ENCODE data around the gene GLCE.

Gene GLCE
- total RNA-seq: 15.0 to 17.9 reads per million in 2 donors

DNA sequence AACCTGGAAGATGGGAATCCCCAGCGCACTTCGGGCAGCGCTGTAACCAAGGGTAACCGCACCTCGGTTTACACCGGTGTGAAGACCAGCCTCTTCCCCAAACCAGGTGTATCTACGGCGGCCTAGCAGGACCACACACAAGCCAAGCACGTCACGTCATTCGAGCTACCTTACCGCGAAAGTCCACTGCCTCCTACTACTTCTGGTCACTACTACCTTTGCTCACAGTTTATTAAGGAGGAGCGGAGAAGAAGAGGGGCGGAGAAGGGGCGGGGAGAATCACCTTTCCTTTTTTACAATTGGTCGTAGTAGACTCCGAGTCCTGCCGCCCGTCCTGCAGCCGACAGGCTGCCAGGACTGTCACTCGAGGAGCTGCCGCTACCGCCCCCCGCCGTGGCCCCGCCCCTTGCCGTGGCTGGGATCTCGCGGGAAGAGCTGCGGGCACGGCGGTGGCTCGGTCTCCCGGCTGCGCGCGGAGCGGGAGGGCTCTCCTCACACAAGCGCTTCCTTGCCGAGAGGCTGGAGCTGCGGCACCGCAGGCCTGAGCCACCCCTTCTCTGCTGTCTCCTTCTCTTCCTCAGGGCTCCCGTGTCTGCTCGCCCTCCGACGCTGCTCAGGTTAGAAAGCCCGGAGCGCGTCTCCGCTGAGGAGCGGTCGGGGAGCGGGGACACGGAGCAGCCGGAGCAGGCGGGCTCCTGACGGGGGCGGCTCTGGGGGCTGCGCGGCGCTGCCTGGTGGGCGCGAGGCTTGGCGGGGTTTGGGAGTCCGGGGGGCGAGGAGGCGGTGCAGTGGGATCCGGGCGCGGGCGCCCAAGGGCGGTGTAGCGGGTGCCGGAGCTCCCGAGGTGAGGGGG is at the start of gene GLCE:
Gene GLCE (plus strand): TSS at position 495 of the 853 bp plus-strand sequence. CDS start 95,172 bp downstream, outside the sequence.
- peak; percentile 83 for DNase-seq

DNA sequence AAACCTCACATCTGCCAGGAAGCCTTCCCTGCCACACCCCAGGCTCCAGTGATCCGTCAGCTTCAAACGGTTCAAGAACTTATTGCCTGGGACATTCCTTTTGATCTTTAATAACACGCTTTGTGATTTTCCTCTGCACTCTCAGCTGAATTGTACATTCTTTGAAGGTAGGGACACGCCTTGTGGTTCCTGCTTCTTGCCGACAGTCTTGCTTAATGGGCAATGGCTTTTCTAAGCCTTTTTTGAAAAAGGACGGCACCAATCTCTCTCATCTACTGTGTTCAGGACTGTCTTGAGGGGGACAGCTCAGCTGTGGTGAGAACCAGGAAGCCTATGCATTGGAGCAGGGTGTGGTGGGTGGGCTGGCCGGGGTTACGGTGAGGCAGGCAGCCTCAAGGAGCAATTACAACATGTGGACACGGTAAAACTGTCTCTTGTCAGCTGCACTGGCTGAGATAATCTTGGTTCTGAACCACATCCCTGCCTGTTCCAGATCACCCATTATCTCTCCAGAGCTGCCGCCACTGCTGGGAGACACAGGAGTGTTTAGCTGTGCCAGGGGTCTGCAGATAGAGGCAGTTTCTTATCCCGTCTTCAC is 46.0 kb upstream of the GLCE start:
- no peak for DNase-seq

DNA sequence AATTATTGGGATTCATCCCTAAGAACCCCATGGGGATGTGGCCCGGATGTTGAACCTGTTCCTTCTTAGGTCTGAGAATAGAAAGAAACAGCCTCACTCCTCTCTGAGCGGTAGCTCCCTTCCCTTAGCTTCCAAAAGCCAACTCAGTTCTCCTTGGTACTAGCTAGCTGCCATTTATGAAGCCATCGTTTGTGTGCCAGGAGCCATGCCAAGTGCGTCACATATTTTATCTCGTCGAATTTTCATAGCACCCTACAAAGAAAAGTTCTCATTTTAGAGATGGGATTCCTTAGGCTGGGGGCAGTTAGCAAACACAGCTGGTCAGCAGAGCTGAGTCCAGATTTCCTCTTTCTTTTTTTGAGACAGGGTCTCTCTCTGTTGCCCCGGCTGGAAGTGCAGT is 45.4 kb upstream of the GLCE start:
- no peak for DNase-seq

GRCh38 chr15:69116391-69116790 is 44.0 kb upstream of the GLCE start:
- DNase-seq: no peak

DNA sequence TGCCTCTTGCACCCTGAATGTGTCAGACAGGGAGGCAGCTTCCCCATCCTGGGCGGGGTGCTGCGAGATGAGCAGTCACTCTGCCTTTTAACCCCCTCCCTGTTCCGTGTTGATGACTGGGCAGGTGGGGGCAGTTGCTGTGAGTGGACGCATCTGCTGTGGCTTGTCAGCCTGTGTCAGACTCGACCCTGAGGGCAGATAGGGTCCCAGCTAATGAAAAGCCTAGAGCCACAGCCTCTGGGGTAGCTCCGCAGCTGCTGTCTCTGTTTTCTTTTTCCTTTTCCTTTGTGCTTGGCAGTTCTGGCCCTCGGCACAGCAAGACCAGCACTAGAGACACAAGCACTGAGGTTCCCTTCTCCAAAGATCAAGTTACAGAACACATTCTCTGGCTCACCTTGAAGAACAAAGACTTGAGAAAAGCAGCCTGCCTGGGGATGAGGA is 43.0 kb upstream of the GLCE start:
- DNase-seq: no peak

GRCh38 chr15:69118089-69118488 is 42.3 kb upstream of the GLCE start:
- DNase-seq: no peak

DNA sequence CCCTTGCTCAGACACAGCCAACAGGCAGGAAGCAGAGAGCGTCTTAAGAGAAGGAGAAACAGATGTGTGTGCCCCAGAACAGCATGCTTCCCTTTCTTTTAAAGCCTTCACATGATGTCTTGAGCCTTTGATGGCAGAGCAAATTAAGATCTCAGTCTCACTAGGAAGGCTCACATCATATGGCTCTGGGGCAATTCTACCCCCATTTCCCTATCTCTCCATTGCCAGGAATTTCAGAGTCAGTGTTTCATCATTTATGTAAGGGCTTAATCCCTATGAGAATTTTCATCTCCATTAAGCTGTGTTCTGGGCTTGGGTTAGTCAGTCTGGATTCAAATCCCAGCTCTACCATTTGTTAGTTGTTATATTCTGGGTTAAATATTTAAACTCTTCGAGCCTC is 41.4 kb upstream of the GLCE start:
- no peak for DNase-seq

DNA sequence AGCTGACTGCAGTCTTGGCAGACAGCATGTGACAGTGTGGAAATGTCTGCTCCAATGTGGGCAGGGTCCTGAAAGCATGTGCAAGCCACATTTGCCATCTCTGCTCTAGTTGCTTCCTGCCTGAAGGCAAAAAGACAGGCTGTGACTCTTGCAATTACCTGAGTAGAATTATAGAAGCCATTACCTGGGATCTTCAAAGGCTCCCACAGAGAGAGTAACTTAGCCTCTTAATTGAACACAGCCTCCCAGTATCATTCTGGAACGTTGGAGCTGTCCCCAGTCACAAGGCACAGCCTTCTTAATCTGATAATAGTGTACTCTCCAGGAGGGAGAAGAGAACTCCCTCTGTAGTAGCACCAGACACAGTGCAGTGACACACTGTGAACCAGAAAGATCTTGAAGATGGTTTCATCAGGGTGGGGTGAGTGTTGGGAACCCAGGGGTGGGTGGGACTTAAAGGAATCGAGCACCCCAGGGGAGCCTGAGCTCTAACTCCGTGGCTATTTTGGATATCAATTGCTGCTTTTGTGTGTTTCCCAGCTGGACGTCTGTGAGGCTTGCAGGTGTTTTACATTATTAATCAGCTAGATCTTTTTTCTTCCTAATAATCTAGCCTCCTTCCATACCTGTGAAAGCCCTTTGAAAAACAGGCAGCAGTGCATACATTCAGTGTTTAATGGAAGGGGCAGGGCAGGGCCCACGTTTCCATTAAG is 40.6 kb upstream of the GLCE start:
- no peak for DNase-seq

DNA sequence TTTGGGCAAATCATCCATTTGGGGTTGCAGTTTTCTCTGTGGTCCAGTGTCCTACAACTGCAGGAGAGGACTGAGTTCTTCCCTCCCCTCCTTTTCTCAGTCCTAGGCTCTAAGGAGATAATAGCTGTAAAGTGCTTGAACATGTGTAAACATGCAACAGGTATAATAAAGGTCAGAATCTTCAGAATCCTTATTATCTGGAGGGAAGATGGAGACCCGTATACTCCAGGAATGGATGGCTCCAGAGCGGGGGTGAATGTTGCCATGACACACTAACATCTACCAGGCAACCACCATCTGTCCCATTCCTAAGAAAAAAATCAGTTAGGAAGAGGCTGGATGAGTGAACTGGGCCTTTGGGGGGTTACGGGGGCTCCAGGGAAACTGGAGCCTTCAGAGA is 39.7 kb upstream of the GLCE start:
- no peak for DNase-seq

DNA sequence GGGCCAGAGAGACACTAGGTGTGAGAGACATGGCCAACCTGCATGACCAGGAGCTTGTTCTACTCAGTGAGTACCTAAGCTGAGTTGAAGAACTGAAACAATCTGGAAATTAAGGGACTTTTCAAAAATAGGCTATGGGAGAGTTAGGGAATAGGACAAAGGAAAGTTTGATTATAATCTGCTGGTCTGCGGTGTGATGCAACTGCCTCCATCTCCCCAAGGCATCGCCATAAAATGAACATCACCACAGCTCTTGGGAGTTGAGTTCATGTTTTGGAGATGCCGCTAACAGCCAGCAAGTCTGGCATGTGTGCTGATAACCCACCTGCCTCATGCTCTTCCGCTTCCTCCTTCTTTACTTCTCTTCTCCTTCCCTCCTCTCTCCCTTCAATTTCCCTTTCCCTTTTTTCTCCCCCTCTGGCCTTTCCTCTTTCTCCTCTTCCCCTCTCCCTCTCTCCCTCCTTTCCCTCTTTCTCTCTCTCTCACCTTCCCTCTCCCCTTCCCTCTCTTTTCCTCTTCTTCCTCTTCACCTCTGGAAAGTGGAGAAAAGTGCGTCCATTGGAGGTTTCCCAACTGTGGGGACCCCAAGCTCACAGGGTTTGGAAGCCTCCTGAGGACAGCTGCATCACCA is 39.1 kb upstream of the GLCE start:
- DNase-seq: no peak

- no peak for DNase-seq
Observed at GRCh38 chr15:69125236-69125635, 35.2 kb upstream of the GLCE start.

DNA sequence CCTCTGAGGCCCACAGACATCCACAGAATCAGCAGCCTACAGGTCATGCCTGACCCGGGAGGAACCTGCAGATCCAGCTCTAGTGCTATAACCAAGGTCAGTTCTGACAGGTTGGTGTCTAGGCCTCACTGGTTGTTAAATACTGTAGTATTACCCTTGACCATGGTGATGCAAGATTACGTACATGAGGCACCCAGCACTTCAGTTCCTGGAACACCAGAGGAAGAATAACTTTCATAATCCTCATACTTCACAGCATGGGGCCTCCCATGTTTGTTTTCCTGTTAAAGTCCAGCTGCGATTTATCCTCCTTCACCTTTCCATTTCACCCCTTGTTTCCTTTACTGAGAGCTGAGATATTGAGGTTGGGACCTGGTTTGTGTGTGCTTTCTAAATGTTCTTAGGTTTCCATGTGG is 34.4 kb upstream of the GLCE start:
- no peak for DNase-seq

- DNase-seq: no peak
Observed at GRCh38 chr15:69127306-69127705, 33.1 kb upstream of the GLCE start.

GRCh38 chr15:69128667-69129311 is 31.6 kb upstream of the GLCE start:
- no peak for DNase-seq

GRCh38 chr15:69131362-69132220 is 28.8 kb upstream of the GLCE start:
- DNase-seq: no peak

- no peak for DNase-seq
Observed at GRCh38 chr15:69132430-69132829, 28.0 kb upstream of the GLCE start.

- DNase-seq: no peak
Observed at GRCh38 chr15:69132977-69133861, 27.2 kb upstream of the GLCE start.

GRCh38 chr15:69133862-69134519 is 26.4 kb upstream of the GLCE start:
- DNase-seq: no peak

DNA sequence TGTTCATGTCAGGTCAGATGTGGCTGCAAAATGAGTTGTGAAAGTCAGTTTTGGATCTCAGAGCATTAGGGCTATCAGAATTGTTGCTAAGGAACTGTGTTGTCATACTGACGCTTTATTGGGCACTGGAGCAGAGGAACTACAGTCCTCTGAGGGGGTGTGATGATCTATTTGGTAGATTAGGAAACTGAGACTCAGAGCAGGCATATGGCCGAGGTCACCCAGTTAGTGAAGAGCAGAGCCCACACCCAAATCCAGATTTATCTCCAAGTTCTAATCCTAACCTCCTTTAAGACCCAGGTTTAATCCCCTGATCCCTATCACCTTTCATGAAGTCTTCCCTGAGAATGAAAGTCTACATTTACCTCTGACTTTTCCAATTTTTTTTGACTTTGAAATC is 25.6 kb upstream of the GLCE start:
- DNase-seq: no peak

DNA sequence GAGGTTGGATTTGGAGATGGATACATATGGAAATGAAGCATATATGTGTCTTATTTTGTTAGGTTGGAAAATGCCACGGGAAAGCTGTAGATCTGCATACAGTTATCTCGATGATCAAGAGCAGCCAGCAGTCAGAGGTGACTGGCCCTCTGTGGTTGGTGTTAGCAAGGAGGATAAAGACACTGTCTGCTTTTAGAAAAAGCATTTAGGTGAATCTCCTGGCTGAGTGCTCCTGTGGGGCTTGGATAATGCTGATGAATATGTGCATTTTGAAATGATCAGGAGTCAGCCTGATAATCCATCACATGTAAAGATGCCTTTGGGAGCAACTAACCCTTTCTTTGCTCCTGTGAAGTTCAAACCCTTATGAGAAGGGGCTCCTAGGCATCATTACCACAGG is 24.9 kb upstream of the GLCE start:
- DNase-seq: no peak
